GM13976 (cell line): ENCODE data around the gene L3MBTL4.

Experiments
- DNase-seq: peaks from one replicate; pipeline ENCODE4 v3.0.0; 2012; ENCODE audit warnings: low spot score
- in situ Hi-C: fragments of 300-500 bp; cut with MboI; formaldehyde crosslinking; loops from one replicate; pipeline ENCODE4 v1.12.0; 2022; ENCODE audit warnings: low sequenced_read_pairs, mixed read lengths, inconsistent platforms; ENCODE audit not compliant: unreplicated experiment
- TF ChIP-seq, protein P1 (sequence below): IDR thresholded peaks from 2 replicates; pipeline ENCODE4 v1.5.1; 2012; ENCODE audit warnings: borderline replicate concordance, mild to moderate bottlenecking; ENCODE audit not compliant: insufficient read depth; ENCODE audit errors: extremely low read depth, missing control alignments, control extremely low read depth

Gene L3MBTL4

DNA sequence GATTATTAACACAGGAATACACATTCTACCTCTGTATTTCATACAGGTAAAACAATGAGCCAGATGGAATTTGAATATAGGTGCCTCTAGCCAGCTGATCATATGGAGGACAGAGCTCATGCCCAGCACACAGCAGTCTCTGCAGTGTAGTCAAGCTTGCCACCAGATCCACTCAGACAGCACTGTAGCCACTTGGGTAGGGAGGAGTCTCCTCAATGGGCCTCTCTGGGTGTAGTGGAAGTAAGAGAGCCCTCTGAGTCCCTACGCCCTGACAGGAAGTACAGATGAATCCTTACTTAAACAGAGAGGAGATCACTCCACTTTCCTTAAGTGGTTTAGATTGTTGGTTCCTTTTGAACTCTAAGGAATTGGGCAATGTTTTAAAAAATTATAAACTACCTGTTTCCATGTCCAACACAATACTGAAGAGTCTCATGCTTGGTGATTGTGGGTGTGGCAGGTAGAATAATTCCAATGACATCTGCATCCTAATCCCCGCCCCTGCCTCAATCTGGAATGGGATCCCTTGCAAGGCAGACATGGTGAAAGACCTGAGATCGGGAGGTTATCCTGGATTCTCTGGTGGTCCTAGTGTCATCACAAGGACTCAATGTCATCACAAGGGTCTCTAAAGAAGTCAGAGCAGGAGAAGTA, 496.4 kb downstream of the L3MBTL4 start:
- DNase-seq = no peak
- TF ChIP-seq, protein P1, sequence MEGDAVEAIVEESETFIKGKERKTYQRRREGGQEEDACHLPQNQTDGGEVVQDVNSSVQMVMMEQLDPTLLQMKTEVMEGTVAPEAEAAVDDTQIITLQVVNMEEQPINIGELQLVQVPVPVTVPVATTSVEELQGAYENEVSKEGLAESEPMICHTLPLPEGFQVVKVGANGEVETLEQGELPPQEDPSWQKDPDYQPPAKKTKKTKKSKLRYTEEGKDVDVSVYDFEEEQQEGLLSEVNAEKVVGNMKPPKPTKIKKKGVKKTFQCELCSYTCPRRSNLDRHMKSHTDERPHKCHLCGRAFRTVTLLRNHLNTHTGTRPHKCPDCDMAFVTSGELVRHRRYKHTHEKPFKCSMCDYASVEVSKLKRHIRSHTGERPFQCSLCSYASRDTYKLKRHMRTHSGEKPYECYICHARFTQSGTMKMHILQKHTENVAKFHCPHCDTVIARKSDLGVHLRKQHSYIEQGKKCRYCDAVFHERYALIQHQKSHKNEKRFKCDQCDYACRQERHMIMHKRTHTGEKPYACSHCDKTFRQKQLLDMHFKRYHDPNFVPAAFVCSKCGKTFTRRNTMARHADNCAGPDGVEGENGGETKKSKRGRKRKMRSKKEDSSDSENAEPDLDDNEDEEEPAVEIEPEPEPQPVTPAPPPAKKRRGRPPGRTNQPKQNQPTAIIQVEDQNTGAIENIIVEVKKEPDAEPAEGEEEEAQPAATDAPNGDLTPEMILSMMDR = no peak
- in situ Hi-C loops = no loop called here

DNA sequence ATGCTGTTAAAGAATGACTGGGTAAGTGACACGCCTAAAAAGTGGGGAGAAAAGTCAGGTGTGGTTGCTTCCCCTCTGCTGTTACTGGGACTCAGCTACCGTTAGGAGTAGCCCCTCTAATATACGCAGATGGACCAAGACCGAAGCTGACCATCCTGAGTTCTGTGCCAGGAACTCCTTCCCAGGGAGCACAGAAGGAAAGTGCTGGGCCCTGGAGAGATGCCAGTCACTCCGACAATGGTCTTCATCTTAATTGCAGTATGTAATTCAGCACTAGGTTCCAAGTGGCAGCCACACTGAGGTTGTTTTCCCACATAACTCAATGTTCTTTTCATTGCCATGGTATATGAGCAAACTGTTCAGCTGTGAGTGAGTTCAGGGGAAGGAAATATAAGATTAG, 499.8 kb downstream of the L3MBTL4 start:
- DNase-seq = no peak
- TF ChIP-seq, protein P1 = no peak
- in situ Hi-C loops = no loop called here

DNA sequence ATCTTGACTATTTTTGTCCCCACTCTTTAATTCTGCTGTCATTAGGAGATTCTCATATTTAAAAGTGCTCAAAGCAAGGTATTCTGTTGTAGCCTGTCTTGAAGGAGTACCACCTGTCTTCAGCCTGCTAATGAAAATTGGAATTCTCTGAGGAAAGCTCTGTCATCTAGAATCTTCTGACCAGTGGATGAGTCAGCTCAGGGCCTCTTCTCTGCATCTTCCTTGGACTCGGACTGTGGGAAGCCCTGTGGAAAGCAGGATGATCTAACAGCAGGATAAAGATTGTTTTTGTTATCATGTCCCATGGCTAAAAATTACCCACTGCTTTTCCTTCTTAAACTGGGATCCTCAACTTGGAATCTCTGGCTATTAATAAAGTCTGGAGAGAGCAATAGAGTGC, 500.7 kb downstream of the L3MBTL4 start:
- TF ChIP-seq, protein P1 = no peak
- in situ Hi-C loops = no loop called here

DNA sequence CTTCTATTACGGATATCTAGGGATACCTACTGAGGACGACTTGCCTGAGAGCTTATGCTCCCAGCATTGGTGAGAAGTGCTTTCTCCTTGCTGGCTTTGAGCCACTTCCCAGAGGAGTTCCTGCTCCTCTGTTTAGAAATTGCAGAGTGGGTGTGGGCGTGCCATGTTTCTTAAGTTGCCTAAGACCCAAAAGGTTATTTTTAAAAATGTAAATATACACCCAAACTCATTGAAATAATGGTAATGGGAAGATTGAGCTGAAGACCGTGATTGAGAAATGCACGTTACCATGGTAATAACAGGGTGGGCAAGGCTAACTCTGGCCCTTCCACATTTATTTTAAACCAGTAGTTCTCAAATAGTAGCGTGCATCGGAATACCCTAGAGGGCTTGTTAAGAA, 502.1 kb downstream of the L3MBTL4 start:
- TF ChIP-seq, protein P1 = no peak
- DNase-seq = no peak
- in situ Hi-C loops = no loop called here

More for the DNA sequence above, 500.7 kb downstream of the L3MBTL4 start:
- no peak for DNase-seq

DNA sequence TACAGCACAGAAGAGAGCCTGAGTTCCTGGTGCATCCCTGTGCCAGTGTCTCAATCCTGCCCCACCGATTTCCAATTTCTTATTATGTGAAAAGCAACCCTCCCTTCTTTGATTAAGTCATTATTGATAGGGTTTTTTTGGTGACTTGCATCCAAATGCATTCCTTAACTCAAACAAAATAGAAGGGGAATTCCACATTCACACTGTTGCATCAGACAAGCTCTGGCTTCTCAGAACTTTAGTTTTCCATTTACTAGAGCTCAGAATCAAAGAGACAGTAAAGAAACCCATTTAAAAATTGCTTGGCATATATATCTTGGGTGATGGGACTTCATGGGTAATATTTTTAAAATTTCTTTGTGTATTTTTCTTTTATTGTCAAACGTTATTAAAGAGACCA, 505.6 kb downstream of the L3MBTL4 start:
- in situ Hi-C loops = no loop called here

More for the DNA sequence above, 505.6 kb downstream of the L3MBTL4 start:
- DNase-seq = no peak
- TF ChIP-seq, protein P1 = no peak
